ENCODE data around the gene SMCR8. TPM values are rescaled to one million over a fixed set of nuclear protein-coding genes. Genes with fewer than 3 reads are reported as not detected.
"Not testable (repeated sequence)": the region's sequence is repeated elsewhere in the genome, so short reads cannot be mapped to it uniquely, and the experiment has no call there.

Gene SMCR8
- total RNA-seq, 1 donor from 2014 or later = 12.3 TPM

- Histone ChIP-seq H3K4me3 (no peak overlapping the region), H3K36me3 (peaks cover 93% of the 10 kb centered on the region), H3K4me1 (peaks cover 6% of the 10 kb centered on the region), H3K27me3 (ENCODE audit: low read depth) (no peaks in the 10 kb centered on the region), H3K27ac (replicated peaks) (no peak overlapping the region), H3K9me3 (replicated peaks) (no peaks in the 10 kb centered on the region)
- DNase-seq = no peak
- TF ChIP-seq CTCF (IDR thresholded peaks at IDR 0.05; ENCODE audit: borderline replicate concordance) = no peak
- intact Hi-C loops (cut with micrococcal nuclease) = no loop called here
Measured at GRCh38 chr17:18285296-18285695, 29.8 kb upstream of the SMCR8 start.

GRCh38 chr17:18291718-18292540, 23.2 kb upstream of the SMCR8 start:
- no peak overlapping the region for H3K27ac ChIP-seq (replicated peaks)
- H3K27me3 ChIP-seq (ENCODE audit: low read depth) = no peaks in the 10 kb centered on the region
- intact Hi-C loops (cut with micrococcal nuclease) = no loop called here
- no peaks in the 10 kb centered on the region for H3K4me1 ChIP-seq
- no peak overlapping the region for H3K4me3 ChIP-seq
- DNase-seq = no peak
- no peaks in the 10 kb centered on the region for H3K9me3 ChIP-seq (replicated peaks)
- H3K36me3 ChIP-seq = peaks cover 70% of the 10 kb centered on the region
- no peak for TF ChIP-seq CTCF (IDR thresholded peaks at IDR 0.05; ENCODE audit: borderline replicate concordance)

GRCh38 chr17:18298061-18298460, 17.0 kb upstream of the SMCR8 start:
- H3K27ac ChIP-seq (replicated peaks); intact Hi-C loops (cut with micrococcal nuclease); H3K4me3 ChIP-seq; DNase-seq; H3K4me1 ChIP-seq; H3K27me3 ChIP-seq (ENCODE audit: low read depth); H3K9me3 ChIP-seq (replicated peaks): not testable (repeated sequence)
- peaks cover 58% of the 10 kb centered on the region for H3K36me3 ChIP-seq

GRCh38 chr17:18300725-18301480, 14.2 kb upstream of the SMCR8 start:
- no peaks in the 10 kb centered on the region for H3K27me3 ChIP-seq (ENCODE audit: low read depth)
- TF ChIP-seq CTCF (IDR thresholded peaks at IDR 0.05; ENCODE audit: borderline replicate concordance) = no peak
- no peaks in the 10 kb centered on the region for H3K4me1 ChIP-seq
- DNase-seq = no peak
- H3K36me3 ChIP-seq = peaks cover 69% of the 10 kb centered on the region
- no peaks in the 10 kb centered on the region for H3K9me3 ChIP-seq (replicated peaks)
- intact Hi-C loops (cut with micrococcal nuclease) = no loop called here
- no peak overlapping the region for H3K4me3 ChIP-seq
- no peak overlapping the region for H3K27ac ChIP-seq (replicated peaks)

GRCh38 chr17:18303206-18303605, 11.9 kb upstream of the SMCR8 start:
- H3K4me3 ChIP-seq; DNase-seq; intact Hi-C loops (cut with micrococcal nuclease); H3K4me1 ChIP-seq; H3K27ac ChIP-seq (replicated peaks); H3K27me3 ChIP-seq (ENCODE audit: low read depth); H3K9me3 ChIP-seq (replicated peaks): not testable (repeated sequence)
- peaks cover 92% of the 10 kb centered on the region for H3K36me3 ChIP-seq

- no peak for DNase-seq
- TF ChIP-seq CTCF (IDR thresholded peaks at IDR 0.05; ENCODE audit: borderline replicate concordance) = no peak
- H3K4me1 ChIP-seq = peaks cover 22% of the 10 kb centered on the region
- H3K27ac ChIP-seq (replicated peaks) = no peak overlapping the region
- H3K9me3 ChIP-seq (replicated peaks) = no peaks in the 10 kb centered on the region
- H3K4me3 ChIP-seq = no peak overlapping the region
- H3K36me3 ChIP-seq = peaks cover 53% of the 10 kb centered on the region
- intact Hi-C loops (cut with micrococcal nuclease) = no loop called here
- H3K27me3 ChIP-seq (ENCODE audit: low read depth) = no peaks in the 10 kb centered on the region
Measured at GRCh38 chr17:18309202-18309601, 5.9 kb upstream of the SMCR8 start.
